ENCODE measurements around the gene TAS2R60. TPM values are rescaled to one million over a fixed set of nuclear protein-coding genes. Genes with fewer than 3 reads are reported as not detected.

Gene TAS2R60
- total and polyA plus RNA-seq, 8 donors, result not detected

DNA sequence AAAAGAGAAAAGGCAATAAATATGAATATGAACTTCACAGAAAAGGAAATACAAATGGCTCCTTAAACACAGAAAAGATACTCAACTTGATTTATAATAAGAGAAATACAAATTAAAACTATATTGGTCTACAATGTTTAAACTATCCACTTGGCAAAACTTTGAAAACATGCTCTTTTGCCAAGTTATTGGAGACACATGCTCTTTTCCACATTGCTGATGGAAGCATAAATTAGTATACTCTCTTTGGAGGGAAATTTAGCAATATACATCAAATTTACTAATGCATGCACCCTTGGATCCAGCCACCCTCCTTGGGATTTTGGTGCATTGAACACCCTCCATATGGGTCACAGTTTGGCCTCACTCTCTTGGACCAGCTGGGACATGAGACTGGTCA, 7.9 kb downstream of the TAS2R60 start:
- TF ChIP-seq, protein P1, sequence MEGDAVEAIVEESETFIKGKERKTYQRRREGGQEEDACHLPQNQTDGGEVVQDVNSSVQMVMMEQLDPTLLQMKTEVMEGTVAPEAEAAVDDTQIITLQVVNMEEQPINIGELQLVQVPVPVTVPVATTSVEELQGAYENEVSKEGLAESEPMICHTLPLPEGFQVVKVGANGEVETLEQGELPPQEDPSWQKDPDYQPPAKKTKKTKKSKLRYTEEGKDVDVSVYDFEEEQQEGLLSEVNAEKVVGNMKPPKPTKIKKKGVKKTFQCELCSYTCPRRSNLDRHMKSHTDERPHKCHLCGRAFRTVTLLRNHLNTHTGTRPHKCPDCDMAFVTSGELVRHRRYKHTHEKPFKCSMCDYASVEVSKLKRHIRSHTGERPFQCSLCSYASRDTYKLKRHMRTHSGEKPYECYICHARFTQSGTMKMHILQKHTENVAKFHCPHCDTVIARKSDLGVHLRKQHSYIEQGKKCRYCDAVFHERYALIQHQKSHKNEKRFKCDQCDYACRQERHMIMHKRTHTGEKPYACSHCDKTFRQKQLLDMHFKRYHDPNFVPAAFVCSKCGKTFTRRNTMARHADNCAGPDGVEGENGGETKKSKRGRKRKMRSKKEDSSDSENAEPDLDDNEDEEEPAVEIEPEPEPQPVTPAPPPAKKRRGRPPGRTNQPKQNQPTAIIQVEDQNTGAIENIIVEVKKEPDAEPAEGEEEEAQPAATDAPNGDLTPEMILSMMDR (IDR thresholded peaks at IDR 0.05), result no peak
- H3K4me1 ChIP-seq, result no peaks in the 10 kb centered on the region

DNA sequence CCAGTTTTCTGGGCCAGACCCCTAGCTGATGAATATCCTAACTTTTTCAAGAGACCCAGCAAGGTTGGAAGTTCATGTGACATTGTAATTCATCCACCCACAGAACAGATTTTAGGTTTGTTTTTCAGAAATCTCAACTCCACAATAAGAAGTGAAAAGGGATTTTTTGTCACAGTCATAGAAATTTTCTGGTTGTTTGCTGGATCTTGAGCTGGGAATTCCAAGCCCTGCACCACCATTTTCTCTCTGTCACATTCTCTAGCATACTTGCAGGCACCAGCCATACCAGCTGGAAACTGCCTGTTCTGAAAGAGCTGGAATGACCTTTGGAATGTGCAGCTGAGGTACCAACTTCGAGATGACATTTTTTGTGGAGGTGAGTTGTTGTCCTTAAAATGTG, 8.5 kb downstream of the TAS2R60 start:
- WGBS, 2 donors, result 51 to 54% methylated on average over 1 of the region's 1 CpG
- H3K36me3 ChIP-seq, result no peaks in the 10 kb centered on the region
- no peak for FAIRE-seq
- no peak overlapping the region for H3K27ac ChIP-seq
- intact Hi-C loops (cut with DNase I), result no loop called here
- H3K9me3 ChIP-seq, result no peaks in the 10 kb centered on the region
- no peaks in the 10 kb centered on the region for H3K4me1 ChIP-seq
- TF ChIP-seq, protein P1 (IDR thresholded peaks at IDR 0.05), result no peak
- H3K4me3 ChIP-seq, result no peak overlapping the region
- DNase-seq, result no peak
- peaks cover 0 to 14% (median 3%) of the 10 kb centered on the region in 4 donors for H3K27me3 ChIP-seq
- no peak for ATAC-seq

More for the DNA sequence above, 7.9 kb downstream of the TAS2R60 start:
- H3K4me3 ChIP-seq, result no peak overlapping the region
- intact Hi-C loops (cut with DNase I), result no loop called here
- no peaks in the 10 kb centered on the region for H3K36me3 ChIP-seq
- H3K27ac ChIP-seq, result no peak overlapping the region
- FAIRE-seq, result no peak
- ATAC-seq, result no peak
- DNase-seq, result no peak
- no peaks in the 10 kb centered on the region for H3K9me3 ChIP-seq
- H3K27me3 ChIP-seq, result peaks cover 0 to 20% (median 3%) of the 10 kb centered on the region in 4 donors

DNA sequence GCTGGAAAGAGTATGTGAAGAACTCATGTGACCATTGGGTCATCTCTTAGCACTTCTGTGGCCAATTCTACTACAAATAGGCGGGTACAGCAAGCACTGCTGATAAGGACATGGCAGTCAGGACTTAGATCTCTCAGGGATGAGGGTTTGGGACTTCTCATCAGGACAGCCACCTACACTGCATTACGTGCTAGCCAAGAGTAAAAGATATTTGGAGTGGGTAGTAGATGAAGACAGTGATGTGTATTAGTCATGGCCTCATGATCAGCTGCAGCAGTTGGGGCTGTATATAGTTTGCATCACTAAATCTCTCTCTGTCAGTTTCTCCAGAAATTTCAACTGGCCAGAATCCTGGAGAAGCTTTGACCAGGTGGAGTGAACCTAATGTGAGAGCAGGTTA, 9.2 kb downstream of the TAS2R60 start:
- no peak overlapping the region for H3K4me3 ChIP-seq
- TF ChIP-seq, protein P1 (IDR thresholded peaks at IDR 0.05), result no peak
- no peaks in the 10 kb centered on the region for H3K4me1 ChIP-seq
- intact Hi-C loops (cut with DNase I), result no loop called here
- H3K9me3 ChIP-seq, result no peaks in the 10 kb centered on the region
- FAIRE-seq (no peak), DNase-seq (no peak), ATAC-seq (peak in 1 of 4 donors; percentile 17)
- no peak overlapping the region for H3K27ac ChIP-seq
- H3K36me3 ChIP-seq, result no peaks in the 10 kb centered on the region
- WGBS, 2 donors, result 71 to 86% methylated on average over 2 of the region's 2 CpGs
- peaks cover 0 to 10% (median 3%) of the 10 kb centered on the region in 4 donors for H3K27me3 ChIP-seq

DNA sequence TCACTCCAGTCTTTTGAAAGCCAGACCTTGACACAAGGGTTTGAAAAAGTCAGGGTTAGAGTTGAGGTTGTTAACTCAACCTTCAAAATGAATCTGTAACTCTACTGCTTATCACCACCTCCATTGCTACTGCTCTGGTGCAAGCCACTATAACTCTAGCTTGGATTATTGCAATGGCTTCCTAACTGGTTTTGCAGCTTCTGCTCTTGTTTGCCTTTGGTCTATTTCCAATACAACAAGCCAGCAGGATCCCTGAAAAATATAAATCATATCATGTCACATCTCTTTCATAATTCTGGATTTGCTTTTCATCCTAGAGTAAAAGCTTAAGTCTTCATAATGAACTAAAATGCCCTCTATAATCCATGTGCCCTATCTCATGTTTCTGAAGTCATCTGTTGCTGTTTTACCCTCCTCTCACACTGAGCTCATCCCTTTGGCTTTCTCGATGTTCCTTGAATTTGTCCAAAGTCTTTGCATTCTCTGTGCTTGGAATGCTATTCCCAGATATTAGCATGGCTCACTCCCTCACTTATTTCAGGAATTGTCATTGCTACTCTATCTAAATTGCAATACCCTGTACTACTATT, 10.9 kb downstream of the TAS2R60 start:
- H3K27ac ChIP-seq, result no peak overlapping the region
- H3K4me1 ChIP-seq, result no peaks in the 10 kb centered on the region
- TF ChIP-seq, protein P1 (IDR thresholded peaks at IDR 0.05), result no peak
- intact Hi-C loops (cut with DNase I), result no loop called here
- WGBS, 2 donors, result 68 to 75% methylated on average over 1 of the region's 1 CpG
- no peaks in the 10 kb centered on the region for H3K36me3 ChIP-seq
- DNase-seq (no peak), ATAC-seq (no peak), FAIRE-seq (no peak)
- no peak overlapping the region for H3K4me3 ChIP-seq
- H3K9me3 ChIP-seq, result no peaks in the 10 kb centered on the region
- peaks cover 0 to 3% (median 0%) of the 10 kb centered on the region in 4 donors for H3K27me3 ChIP-seq

DNA sequence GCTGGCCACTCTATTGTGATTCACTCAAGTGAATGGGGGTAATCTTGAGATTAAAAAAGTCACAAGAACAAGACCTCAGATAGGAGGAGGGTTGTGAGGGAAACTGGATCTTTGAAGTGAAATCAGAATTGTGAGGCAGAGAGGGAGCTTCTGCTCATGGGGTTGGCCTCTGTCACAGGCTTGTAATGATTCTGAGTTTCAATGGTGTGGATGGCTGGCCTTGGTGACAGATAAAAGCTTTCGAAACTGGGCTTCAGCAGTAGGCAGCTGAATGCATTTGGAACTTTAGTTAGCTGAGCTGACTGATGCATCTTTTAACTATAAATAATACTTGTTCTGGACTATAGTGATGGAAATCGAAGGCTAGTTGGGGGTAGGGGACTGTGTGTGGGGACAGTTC, 12.2 kb downstream of the TAS2R60 start:
- H3K27me3 ChIP-seq, result peaks cover 0 to 3% (median 0%) of the 10 kb centered on the region in 4 donors
- H3K27ac ChIP-seq, result no peak overlapping the region
- ATAC-seq (no peak), FAIRE-seq (no peak), DNase-seq (no peak)
- TF ChIP-seq, protein P1 (IDR thresholded peaks at IDR 0.05), result no peak
- H3K36me3 ChIP-seq, result no peaks in the 10 kb centered on the region
- WGBS, 2 donors, result 75 to 82% methylated on average over 2 of the region's 2 CpGs
- H3K4me1 ChIP-seq, result no peaks in the 10 kb centered on the region
- intact Hi-C loops (cut with DNase I), result no loop called here
- H3K9me3 ChIP-seq, result no peaks in the 10 kb centered on the region
- H3K4me3 ChIP-seq, result no peak overlapping the region

Data from pancreas (tissue), 10 donors.